GM19193 (cell line): ENCODE results near the gene DIS3L2.

Source experiments
- POLR2A ChIP-seq: IDR thresholded peaks from 4 replicates; pipeline ENCODE4 v1.6.1; 2011; ENCODE audit not compliant: insufficient read depth, insufficient read length; ENCODE audit errors: extremely low read depth

DIS3L2 gene

DNA sequence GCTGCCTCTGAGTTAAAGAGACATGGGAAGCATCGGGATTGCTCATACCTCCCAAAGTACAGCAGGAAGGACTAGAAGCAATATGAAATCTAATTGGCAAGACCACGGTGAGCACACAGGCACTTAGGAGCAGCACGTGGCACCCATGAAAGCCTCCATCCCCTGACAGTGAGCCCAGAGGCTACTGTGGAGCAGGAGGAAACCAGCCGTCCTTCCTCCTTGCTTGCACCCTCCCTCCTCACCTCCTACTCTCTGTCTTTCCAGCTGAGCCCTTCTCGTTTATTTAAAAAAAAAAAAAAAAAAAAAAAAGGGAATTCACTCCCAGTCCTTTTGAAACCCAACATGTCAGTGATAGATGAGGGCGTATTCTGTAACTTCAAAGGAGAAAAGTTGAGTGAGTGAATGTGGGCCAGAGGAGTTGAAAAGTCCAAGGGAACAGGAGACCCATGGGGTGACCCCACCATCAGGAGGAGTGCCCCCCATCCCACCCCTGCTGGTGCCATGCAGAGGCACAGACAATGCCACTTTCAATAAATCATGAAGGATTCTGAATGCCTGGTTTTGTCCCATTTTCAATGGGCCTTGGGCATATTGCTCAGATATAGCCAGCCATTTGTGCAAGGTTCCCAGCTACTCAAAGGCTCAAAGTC, 320.5 kb downstream of the DIS3L2 start:
- no peak for TF ChIP-seq POLR2A

DNA sequence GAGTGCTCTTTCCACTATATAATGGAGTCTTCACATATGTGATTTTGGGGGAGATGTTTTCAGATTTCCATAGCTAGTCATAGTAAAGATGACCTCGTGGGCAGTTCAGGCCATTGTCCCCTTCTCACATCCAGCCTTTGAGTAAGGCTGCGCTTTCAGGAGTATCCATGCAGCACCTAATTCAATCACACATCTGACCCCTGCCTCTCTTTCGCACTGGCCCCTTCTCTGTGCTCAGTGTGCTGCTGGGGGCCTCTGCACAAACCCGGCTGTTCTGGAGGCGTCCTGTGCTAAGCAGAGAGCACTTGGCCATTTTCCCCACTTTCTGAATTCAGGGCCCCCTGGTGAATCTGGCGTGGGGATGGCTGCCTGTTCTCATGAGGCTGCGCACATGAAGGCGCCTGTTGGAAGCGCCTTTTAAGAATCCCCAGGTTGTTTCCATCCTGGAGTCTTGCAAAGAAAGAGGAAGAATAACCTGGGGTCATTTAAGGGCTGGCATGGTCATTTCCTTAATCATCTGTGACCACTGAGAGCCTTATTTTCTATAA, 321.1 kb downstream of the DIS3L2 start:
- TF ChIP-seq POLR2A = no peak

DNA sequence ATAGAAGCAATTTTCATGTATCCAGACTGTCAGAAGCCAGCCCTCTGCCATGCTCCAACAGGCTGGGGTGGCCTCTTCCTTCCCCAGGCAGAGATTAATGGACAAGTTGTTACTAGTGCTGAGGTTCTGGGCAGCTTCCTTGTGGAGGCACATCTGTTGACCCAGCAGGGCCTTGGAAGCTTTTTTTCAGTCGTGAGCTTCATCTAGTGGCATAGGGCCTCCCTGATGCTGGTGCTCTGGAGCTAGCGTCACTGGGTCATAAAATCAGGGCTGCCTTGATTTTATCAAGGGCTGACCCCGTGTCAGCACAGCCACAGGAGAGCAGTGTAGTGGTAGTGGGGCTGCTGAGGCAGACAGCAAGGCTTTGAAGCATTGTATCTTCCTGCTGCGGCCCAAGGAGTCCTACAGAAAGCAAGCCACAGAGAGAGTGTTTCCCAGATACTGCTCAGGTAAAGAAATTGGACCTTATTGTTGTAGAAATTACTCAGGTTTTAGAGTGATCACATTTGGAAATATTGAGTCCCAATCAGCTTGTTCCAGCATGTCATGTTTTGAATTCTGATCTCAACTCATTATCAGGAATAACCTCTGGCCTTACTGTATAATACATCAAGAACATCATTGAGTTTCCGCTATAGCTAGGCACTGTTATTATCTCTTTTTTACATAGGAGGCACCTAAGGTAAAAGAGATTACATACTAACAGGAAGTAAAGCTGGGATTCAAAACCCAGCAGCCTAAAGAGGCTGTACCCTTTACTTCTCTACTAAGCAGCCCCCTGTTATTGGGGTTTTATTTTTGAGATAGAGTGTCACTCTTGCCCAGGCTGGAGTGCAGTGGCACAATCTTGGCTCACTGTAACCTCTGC, 324.7 kb downstream of the DIS3L2 start:
- no peak for TF ChIP-seq POLR2A

DNA sequence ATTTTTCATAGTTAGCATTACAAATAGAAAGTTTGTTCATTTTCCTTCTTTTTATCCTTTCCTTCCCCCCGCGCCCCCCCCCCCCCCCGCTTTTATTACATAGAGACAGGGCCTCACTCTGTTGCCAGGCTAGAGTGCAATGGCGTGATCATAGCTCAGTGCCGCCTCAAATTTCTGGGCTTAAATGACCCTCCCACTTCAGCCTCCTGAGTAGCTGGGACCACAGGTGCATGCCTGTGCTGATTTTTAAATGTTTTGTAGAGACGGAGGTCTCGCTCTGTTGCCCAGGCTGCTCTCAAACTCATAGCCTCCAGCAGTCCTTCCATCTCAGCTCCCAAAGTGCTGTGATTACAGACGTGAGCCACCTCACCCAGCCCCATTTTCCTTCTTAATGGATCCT, 325.8 kb downstream of the DIS3L2 start:
- no peak for TF ChIP-seq POLR2A

DNA sequence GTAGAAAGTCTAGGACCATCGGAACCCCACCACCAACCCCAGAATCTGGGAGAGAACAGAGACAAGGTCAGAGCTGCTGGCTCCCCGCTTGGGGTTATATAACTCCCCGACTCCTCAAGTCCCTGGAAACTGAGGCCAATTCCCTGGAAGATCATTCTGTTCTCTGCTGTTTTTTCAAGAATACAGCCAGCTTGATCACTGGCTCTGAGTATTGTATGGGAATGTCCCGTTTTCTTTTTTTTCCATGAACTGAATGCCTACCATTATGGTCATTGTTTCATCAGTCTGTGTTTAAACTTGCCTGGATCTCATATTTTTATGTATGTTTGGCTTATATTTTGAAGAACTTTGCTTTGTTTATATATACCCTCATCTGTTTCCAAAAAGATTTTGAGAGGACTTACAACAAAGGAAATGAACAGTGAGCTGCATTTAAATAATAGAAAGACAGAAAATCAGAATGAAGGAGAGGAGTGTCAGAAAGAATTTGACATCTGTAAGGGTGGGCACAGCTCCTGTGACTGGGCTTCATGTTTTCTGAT, 327.0 kb downstream of the DIS3L2 start:
- no peak for TF ChIP-seq POLR2A

DNA sequence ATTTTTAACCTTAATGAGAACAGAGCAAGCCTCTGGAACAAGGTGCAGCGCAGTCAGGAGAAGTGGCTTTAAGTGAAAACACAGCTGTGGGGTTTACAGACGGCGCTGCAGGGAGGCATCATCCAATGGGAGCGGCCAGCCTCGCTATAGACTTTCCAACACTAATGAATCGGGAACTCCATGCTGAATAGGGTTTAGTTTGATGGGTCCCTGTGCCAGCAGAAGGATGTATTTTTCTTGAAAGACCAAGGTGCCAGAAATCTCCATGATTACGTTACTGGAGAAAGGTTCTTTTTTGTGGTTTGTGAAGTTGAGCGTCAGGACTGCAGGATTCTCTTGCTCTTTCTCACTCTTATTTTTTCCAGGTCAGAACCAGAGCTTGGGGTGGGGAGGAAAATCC, 329.2 kb downstream of the DIS3L2 start:
- TF ChIP-seq POLR2A = no peak

DNA sequence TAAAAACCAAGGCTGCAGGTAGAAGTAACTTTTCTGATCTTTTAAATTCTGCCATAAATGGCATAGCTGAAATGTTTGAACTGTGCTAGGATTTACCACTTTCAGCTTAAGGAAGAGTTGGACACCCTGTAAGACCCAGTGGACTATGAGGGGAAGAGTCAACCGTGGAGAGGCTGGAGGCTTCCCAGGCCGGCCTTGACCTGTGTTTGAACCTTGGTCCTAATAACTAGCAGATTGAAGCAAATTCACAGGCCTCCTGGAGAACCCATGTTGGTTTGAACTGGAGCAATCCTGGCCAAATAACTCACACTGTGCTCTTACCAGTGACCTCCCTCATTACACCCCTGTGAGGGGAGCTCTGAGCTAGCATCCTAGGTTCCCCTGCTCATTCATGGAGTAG, 329.8 kb downstream of the DIS3L2 start:
- no peak for TF ChIP-seq POLR2A

DNA sequence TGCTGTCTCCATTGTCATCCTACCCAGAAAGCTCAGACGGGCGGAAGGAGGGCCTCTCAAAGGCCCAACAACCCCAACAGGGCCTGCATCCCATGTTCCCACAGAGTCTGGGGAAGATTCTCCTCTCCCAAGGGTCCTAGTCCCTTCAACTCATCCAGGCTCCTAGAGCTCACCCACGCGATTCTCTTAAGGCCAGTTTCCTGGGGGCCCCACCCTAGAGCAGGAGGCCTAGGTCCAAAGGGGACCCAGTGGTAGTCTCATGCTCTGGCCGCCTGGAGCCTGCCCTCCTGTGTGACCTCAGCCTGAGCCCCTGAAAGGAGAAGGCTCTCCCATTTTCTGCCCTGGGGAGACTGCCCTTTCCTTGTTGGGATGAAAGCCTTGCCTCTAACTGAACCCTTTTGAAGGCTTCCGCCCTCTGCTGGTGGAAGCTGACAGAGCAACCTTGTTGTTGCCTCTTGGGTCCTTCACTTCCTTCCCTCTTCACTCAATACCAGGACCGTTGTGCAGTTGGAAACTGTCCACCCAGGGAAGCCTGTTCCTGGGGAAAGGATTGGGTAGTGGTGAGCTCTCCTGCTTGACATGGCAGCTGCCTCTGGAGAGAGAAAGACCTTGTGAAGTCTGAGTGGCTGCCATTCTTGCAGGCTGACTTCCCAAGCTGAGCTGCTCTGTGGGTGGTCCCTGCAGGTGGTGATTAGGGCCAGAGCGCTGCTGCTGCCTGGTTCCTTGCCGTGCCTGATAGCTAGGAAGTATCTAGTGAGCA, 331.1 kb downstream of the DIS3L2 start:
- no peak for TF ChIP-seq POLR2A

DNA sequence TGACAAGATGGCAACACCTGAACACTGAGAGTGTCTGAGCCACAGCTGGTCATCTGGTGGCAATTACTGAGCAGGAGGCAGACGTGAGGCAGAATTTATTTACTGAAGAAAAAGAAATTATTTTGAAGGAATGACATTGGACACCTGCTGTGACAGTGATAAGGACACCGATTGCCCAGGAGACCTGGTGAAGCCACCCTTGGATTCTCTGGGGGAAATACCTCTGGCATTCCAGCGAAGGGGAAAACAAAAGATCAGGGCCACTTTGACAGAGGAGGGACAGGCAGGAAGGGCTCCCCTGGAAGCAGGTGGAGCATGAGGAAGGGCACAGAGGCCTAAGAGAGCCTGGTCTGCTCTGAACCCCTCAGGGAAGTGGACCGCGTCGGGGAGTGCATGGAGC, 331.7 kb downstream of the DIS3L2 start:
- TF ChIP-seq POLR2A = no peak

DNA sequence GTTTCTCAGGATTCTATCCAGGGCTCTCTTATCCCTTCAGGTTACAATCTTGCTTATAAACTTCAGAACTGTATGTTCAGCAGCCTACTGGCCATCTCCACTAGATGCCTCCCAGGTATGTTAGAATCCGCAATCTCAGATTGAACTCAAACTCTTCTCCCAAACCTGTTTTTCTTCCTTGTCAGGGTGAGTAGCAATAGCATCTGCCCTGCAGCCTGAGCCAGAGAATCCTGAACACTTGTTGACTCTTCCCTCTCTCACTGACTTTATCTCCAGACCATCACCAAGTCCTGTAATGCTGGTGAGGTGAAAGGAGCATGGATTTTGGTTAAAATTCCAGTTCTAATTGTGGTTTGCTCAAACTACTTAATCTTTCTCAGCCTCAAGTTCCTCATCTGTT, 334.5 kb downstream of the DIS3L2 start:
- no peak for TF ChIP-seq POLR2A

DNA sequence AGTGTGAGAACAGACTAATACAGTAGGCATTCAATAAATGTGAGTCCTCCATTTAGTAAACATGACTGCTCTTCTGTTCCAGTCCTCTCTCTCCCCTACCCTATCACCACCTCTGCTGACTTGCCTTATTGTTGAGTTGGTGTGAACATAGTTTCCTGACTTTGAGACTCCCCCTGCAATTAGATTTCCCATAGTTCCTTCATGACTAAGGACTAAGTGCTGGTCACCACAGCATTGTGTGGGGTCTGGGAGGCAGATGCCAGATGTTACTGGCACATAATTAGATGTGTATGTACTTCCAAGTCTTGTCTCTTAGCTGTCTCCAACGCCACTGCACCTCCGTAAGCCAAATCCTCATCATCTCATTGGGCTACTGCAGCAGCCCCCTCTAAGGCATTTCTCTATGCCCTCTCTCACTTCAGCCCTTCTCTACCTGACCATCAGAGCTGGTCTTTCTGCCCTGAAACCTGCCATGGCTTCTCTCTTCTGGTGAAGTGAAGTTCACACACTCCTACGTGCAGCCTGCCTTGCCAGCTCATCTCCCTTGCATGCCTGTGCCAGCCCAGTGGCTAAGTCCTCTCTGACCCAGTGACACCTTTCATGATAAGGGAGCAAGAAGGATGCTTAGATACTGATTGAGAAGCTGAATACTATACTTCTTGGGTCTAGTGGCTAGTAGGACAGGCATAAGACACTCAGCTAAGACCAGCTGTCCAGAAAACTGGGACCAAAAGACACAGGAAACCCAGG, 335.4 kb downstream of the DIS3L2 start:
- TF ChIP-seq POLR2A = no peak

DNA sequence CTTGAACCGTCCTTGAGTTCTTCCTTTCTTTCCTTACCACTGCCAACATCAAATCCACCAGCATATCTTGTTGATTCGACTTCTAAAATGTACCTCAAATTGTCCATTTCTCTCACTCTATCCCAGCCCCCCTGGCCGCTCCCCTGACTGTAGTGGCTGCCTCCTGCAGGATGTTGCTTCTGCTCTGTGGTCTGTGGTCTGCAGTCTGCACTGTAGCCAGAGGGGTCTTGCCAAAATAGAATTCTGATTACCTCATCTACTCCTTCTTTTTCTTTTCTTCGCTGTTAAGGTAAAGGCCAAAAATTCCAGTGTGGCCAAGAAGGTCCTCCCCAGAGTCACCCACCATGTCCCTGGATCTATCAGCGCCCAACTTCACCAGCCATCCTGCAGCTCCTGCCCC, 337.6 kb downstream of the DIS3L2 start:
- TF ChIP-seq POLR2A = no peak

DNA sequence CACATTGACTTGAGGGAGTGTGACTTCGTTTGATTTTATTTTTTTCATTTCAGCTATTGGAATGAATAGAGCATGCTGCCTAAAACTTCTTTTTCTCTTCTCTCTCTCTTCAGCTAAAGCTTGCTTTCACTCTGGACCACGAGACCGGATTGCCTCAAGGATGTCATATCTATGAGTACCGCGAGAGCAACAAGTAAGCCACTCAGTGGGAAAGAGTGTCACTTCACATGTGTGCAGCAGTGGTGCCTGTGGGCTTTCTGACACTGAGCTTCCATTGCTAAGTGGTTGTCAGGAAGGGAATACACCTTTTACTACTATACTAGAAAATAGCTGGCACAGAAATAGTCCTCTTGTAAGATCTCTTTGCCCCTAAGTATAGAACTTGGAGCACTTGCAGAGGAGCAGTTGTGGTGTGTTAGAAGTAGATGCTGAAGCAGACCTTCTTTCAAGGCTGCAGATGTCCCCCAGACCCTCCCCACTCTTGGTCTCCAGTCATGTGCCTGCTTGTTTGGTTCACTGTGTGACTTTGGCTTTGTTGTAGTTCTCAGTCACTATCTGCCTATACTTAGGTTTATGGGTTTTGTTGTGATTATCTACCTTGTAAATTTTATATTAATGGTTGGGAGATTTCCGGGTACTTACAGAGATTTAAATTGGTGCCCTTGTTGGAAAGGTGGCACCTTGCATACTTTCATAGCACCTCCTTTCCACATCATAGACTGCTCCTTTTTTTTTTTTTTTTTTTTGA, 338.6 kb downstream of the DIS3L2 start:
- no peak for TF ChIP-seq POLR2A
